ENCODE measurements around the gene MGRN1. TPM values are rescaled to one million over a fixed set of nuclear protein-coding genes. Genes with fewer than 3 reads are reported as not detected.

Gene MGRN1
- total and polyA plus RNA-seq, 11 donors = 17.9 to 75.0 (median 38.0) TPM

GRCh38 chr16:4682616-4683254 lies 58.1 kb downstream of the MGRN1 start:
- Histone ChIP-seq H3K4me1 (peaks cover 0 to 34% (median 14%) of the 10 kb centered on the region in 12 donors), H3K27ac (no peak overlapping the region), H3K9me3 (no peaks in the 10 kb centered on the region), H3K4me3 (no peak overlapping the region), H3K27me3 (no peaks in the 10 kb centered on the region), H3K36me3 (peaks cover 5 to 81% (median 53%) of the 10 kb centered on the region in 9 donors)
- 75 to 84% (median 80%) methylated on average over 32 to 36 of the region's 36 CpGs for WGBS, 4 donors
- ATAC-seq (no peak), DNase-seq (peak in 1 of 5 donors; percentile 73)
- TF ChIP-seq, protein P1, sequence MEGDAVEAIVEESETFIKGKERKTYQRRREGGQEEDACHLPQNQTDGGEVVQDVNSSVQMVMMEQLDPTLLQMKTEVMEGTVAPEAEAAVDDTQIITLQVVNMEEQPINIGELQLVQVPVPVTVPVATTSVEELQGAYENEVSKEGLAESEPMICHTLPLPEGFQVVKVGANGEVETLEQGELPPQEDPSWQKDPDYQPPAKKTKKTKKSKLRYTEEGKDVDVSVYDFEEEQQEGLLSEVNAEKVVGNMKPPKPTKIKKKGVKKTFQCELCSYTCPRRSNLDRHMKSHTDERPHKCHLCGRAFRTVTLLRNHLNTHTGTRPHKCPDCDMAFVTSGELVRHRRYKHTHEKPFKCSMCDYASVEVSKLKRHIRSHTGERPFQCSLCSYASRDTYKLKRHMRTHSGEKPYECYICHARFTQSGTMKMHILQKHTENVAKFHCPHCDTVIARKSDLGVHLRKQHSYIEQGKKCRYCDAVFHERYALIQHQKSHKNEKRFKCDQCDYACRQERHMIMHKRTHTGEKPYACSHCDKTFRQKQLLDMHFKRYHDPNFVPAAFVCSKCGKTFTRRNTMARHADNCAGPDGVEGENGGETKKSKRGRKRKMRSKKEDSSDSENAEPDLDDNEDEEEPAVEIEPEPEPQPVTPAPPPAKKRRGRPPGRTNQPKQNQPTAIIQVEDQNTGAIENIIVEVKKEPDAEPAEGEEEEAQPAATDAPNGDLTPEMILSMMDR (IDR thresholded peaks at IDR 0.05) = peak in 7 of 12 donors; percentile 13 to 44 (median 34)
- TF ChIP-seq POLR2A (IDR thresholded peaks at IDR 0.05) = no peak
- intact Hi-C loops (cut with DNase I) = loop anchor here in 1 of 10 donors (10.0 kb wide), 1 partner anchor 272 kb away; the partner anchor contains the start of gene SEC14L5

GRCh38 chr16:4683255-4684057 lies 58.8 kb downstream of the MGRN1 start:
- peak in 1 of 5 donors; percentile 42 for DNase-seq
- H3K27me3 ChIP-seq = no peaks in the 10 kb centered on the region
- H3K9me3 ChIP-seq = no peaks in the 10 kb centered on the region
- ATAC-seq = no peak
- H3K4me1 ChIP-seq = peaks cover 0 to 34% (median 15%) of the 10 kb centered on the region in 12 donors
- H3K27ac ChIP-seq = no peak overlapping the region
- WGBS, 4 donors = 90 to 96% (median 91%) methylated on average over 13 to 17 of the region's 17 CpGs
- intact Hi-C loops (cut with DNase I) = loop anchor here in 1 of 10 donors (10.0 kb wide), 1 partner anchor 271 kb away; the partner anchor contains the start of gene SEC14L5
- no peak overlapping the region for H3K4me3 ChIP-seq
- TF ChIP-seq, protein P1 (IDR thresholded peaks at IDR 0.05) = no peak
- TF ChIP-seq POLR2A (IDR thresholded peaks at IDR 0.05) = no peak
- peaks cover 5 to 84% (median 53%) of the 10 kb centered on the region in 9 donors for H3K36me3 ChIP-seq

GRCh38 chr16:4684058-4684715 lies 59.6 kb downstream of the MGRN1 start:
- Histone ChIP-seq H3K9me3 (no peaks in the 10 kb centered on the region), H3K27me3 (no peaks in the 10 kb centered on the region), H3K27ac (no peak overlapping the region), H3K4me3 (no peak overlapping the region), H3K36me3 (peaks cover 5 to 84% (median 53%) of the 10 kb centered on the region in 9 donors), H3K4me1 (peaks cover 0 to 29% (median 13%) of the 10 kb centered on the region in 12 donors)
- intact Hi-C loops (cut with DNase I) = loop anchor here in 1 of 10 donors (10.0 kb wide), 1 partner anchor 271 kb away; the partner anchor contains the start of gene SEC14L5
- DNase-seq = peak in 2 of 5 donors; percentile 27 to 54
- no peak for TF ChIP-seq POLR2A (IDR thresholded peaks at IDR 0.05)
- TF ChIP-seq, protein P1 (IDR thresholded peaks at IDR 0.05) = no peak
- WGBS, 4 donors = 93 to 96% (median 95%) methylated on average over 7 to 23 of the region's 23 CpGs
- no peak for ATAC-seq
